Cardiac muscle cell (in vitro differentiated cells and primary cell): ENCODE data around the gene DACH2. TPM values are rescaled to one million over a fixed set of nuclear protein-coding genes. Genes with fewer than 3 reads are reported as not detected.

Experiments used
- DNase-seq, 2 donors: peaks; one replicate each; pipeline versions ENCODE4 v3.0.0 to v3.0.0-alpha.2; 2010 to 2017; ENCODE audit warnings: low read depth in 1 of 2, low spot score in 1 of 2
- H3K27ac ChIP-seq: fragments of 200-600 bp; sonication (generic); 2 replicates; pipeline ENCODE4 v1.5.1; 2016
- H3K27me3 ChIP-seq: fragments of 200-600 bp; sonication (generic); 2 replicates; pipeline ENCODE4 v1.6.0; 2016; ENCODE audit warnings: control low read depth
- H3K36me3 ChIP-seq: fragments of 200-600 bp; sonication (generic); 2 replicates; pipeline ENCODE4 v1.5.1; 2016; ENCODE audit warnings: control low read depth
- H3K4me1 ChIP-seq: fragments of 200-600 bp; sonication (generic); 2 replicates; pipeline ENCODE4 v1.8.1; 2017; ENCODE audit warnings: low read depth, mild to moderate bottlenecking, mixed run types
- H3K4me3 ChIP-seq: fragments of 200-600 bp; sonication (generic); 2 replicates; pipeline ENCODE4 v1.5.1; 2016; ENCODE audit warnings: mild to moderate bottlenecking
- H3K9me3 ChIP-seq: fragments of 200-600 bp; sonication (generic); 2 replicates; pipeline ENCODE4 v1.5.1; 2017; ENCODE audit warnings: low read depth, mild to moderate bottlenecking, control low read depth
- polyA plus RNA-seq: library from polyadenylated mRNA; unstranded; fragments of >200 nt; fragmentation: Nextera tagmentation; extraction: Ambion mirVana; gene quantifications from 2 replicates; pipeline ENCODE4 v1.2.1, GENCODE V29; 2016
- total RNA-seq: library from RNA; depleted of rRNA; stranded (reverse); fragments of >200 nt; gene quantifications from 2 replicates; pipeline ENCODE4 v1.2.3, GENCODE V29; 2016
- TF ChIP-seq, protein P1 (sequence below): IDR thresholded peaks from 2 replicates; pipeline ENCODE4 v1.5.1; 2012; ENCODE audit warnings: low read depth, mild to moderate bottlenecking, low read length

Gene DACH2
- total and polyA plus RNA-seq, 2 experiments from 2014 or later: 0.65 to 0.69 TPM

DNA sequence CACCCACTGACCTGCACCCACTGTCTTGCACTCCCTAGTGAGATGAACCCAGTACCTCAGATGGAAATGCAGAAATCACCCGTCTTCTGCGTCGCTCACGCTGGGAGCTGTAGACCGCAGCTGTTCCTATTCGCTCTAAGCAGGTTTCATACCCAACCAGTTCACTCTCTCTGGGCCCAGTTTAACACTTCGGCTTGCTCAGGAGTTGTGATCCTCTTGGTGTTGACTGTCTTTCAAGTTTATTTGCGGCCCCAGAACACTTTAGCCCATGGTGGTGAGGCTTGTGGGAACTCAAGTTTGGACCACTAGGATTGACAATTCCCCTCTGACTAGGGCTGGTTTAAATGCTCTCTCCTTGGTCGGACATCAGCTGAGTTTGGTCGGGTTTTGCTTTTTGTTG lies 147.0 kb downstream of the DACH2 start:
- Histone ChIP-seq H3K4me3 (no peak overlapping the region), H3K9me3 (no peaks in the 10 kb centered on the region), H3K4me1 (no peaks in the 10 kb centered on the region), H3K36me3 (no peaks in the 10 kb centered on the region), H3K27ac (no peak overlapping the region), H3K27me3 (no peaks in the 10 kb centered on the region)
- no peak for DNase-seq
- TF ChIP-seq, protein P1, sequence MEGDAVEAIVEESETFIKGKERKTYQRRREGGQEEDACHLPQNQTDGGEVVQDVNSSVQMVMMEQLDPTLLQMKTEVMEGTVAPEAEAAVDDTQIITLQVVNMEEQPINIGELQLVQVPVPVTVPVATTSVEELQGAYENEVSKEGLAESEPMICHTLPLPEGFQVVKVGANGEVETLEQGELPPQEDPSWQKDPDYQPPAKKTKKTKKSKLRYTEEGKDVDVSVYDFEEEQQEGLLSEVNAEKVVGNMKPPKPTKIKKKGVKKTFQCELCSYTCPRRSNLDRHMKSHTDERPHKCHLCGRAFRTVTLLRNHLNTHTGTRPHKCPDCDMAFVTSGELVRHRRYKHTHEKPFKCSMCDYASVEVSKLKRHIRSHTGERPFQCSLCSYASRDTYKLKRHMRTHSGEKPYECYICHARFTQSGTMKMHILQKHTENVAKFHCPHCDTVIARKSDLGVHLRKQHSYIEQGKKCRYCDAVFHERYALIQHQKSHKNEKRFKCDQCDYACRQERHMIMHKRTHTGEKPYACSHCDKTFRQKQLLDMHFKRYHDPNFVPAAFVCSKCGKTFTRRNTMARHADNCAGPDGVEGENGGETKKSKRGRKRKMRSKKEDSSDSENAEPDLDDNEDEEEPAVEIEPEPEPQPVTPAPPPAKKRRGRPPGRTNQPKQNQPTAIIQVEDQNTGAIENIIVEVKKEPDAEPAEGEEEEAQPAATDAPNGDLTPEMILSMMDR: no peak

DNA sequence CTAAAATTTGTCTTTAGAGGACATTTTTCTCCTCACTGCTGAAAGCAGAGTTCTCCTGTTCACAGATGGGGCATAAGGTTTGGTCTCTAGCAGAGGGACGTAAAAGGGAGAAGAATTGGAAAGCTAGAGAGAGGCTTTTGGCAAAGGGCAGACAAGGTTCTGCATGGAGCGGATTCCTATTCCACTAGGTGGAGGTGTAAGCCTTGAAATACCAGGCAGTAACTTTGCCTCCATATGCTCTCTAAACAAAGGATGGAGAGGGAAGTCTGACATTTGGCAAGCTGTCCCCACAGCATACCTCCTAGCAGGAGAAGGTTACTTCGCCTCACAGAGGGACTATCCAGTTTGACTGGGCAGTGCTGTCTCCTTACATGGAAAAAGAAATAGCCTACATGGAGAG lies 174.7 kb downstream of the DACH2 start:
- Histone ChIP-seq H3K27me3 (no peaks in the 10 kb centered on the region), H3K36me3 (no peaks in the 10 kb centered on the region), H3K9me3 (no peaks in the 10 kb centered on the region), H3K4me3 (no peak overlapping the region), H3K27ac (no peak overlapping the region), H3K4me1 (no peaks in the 10 kb centered on the region)
- TF ChIP-seq, protein P1: no peak
- DNase-seq: no peak

DNA sequence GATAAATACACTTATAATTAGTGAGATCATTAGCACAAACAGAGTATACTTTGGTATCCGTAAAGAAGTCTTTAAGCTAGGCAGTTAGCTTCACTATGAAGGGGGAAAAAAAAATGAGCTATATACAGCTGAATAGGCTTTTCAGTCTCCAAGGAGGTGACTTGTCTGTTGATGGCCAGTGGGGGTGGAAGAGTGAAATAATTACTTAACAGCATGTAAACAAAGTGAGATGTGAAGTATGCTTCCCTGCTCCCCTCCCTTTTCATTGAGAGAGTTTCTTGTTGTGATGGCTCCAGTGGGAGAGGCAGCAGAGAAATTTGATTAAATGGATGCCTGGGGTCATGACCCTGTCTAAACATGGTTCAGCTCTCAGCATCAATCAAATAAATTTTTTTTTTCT lies 180.9 kb downstream of the DACH2 start:
- H3K36me3 ChIP-seq: no peaks in the 10 kb centered on the region
- no peak overlapping the region for H3K4me3 ChIP-seq
- no peak for DNase-seq
- H3K27ac ChIP-seq: no peak overlapping the region
- TF ChIP-seq, protein P1: no peak
- H3K4me1 ChIP-seq: no peaks in the 10 kb centered on the region
- no peaks in the 10 kb centered on the region for H3K9me3 ChIP-seq
- no peaks in the 10 kb centered on the region for H3K27me3 ChIP-seq

DNA sequence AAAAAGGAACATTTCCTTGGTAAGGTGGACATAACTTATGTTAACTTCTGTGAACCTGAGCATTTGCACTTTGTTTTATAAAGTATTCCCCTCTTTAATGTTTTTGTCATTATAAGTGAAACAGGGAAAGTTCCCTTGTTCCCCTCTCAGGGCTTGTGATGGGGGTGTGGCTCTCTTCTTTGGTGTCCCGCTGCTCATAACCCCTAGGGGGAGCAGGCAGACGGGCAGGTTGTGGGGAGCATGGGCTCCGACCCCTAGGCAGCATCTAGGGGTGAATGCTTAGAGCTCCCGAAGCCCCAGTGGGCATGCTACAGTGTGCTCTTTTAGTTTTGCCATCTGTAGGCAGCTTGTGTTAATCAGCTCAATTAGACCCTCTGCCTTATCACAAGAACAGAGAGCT lies 200.4 kb downstream of the DACH2 start:
- Histone ChIP-seq H3K4me1 (no peaks in the 10 kb centered on the region), H3K27me3 (no peaks in the 10 kb centered on the region), H3K9me3 (no peaks in the 10 kb centered on the region), H3K27ac (no peak overlapping the region), H3K4me3 (no peak overlapping the region), H3K36me3 (no peaks in the 10 kb centered on the region)
- DNase-seq: no peak
- TF ChIP-seq, protein P1: no peak

DNA sequence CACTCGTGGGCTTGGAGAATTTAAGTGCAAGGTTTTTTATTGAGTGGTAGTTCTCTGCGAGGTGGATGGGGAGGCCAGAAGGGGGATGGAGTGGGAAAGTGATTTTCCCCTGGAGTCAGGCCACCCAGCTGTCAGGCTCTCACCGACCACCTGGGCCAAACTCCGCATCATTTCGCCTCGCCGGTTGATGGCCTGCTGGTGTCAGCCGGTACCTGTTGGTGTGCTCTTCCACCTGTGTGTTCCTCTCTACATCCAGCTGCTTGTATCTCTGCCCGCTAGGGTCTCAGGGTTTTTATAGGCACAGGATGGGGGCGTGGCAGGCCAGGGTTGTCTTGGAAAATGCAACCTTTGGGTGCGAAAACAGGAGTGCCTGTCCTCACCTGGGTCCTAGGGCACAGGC lies 200.9 kb downstream of the DACH2 start:
- Histone ChIP-seq H3K36me3 (no peaks in the 10 kb centered on the region), H3K27me3 (no peaks in the 10 kb centered on the region), H3K27ac (no peak overlapping the region), H3K4me3 (no peak overlapping the region), H3K9me3 (no peaks in the 10 kb centered on the region), H3K4me1 (no peaks in the 10 kb centered on the region)
- TF ChIP-seq, protein P1: no peak
- DNase-seq: no peak
